Activated CD8-positive, alpha-beta memory T cell treated with anti-CD3 and anti-CD28 coated beads for 1 hour (primary cell): Measurements from ENCODE around the gene CCNQ.
"Not testable (repeated sequence)": the region's sequence is repeated elsewhere in the genome, so short reads cannot be mapped to it uniquely, and the experiment has no call there.

ENCODE experiments used
- DNase-seq, 2 donors: peaks; one replicate each; pipeline ENCODE4 v3.0.0-alpha.2; 2020; ENCODE audit warnings: low read depth in 1 of 2; ENCODE audit errors: extremely low read depth in 1 of 2

CCNQ gene

DNA sequence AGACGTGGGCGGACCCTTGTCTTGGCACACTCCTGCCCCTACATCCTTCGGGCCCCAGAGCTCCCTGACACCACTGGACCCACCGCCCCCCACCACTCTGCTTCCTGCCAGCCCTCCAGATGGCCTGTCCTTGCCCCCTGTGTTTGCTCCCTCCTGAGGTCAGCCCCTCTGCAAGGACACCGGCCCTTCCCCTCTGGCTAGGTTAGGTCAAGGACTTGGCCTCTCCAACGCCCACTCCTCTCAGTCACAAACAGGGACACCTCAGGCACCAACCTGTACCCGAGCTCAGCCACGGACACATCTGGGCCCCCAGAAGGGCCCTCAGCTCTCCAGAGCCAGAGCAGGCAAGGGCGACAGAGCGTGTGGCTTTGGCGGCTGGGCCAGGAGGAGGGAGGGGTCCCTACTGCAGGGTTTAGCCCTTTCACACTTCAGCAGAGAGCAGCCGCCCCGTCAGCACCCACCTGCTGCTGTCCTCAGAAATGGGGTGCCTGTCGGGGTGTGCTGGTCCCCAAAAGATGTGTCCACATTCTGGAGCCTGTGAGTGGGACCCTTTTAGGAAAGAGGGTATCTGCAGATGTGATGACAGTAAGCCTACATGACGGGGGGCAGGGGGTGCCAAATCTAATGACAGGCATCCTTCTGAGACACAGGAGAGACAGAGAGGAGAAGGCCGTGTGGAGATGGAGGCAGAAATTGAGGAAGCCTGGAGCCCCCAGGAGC is 24.5 kb upstream of the CCNQ start:
- DNase-seq = no peak

DNA sequence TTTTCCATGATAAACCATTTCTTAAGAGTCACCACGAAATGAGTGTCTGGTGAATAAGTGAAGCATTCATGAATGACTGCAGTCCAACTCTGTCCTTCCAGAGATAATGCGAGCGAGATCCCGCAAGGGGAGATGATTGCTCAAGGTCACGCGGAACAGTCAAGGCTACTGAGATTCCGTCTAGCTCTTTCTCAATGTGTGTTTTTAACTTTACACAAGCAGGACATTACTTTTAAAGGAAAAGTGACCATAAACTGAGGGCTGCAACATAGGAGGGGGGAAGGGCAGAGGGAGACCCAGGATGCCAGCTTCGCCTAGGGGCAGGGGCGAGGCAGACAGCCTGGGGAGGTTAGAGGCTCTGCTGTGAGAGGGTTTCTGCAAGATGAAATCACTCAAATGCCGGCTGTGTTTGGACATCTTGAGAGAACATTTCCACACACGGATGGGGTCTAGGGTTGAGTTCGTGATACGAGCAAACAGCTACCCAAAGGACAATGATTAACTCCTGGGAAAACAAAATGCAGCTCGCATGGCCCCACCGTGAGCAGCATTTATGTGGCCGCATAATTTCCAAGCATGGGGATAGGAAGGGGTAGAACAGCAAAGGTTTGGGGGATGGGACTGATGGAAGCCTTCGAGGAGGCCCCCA is 23.8 kb upstream of the CCNQ start:
- DNase-seq = no peak

GRCh38 chrX:153621949-153622598 is 23.1 kb upstream of the CCNQ start:
- no peak for DNase-seq

DNA sequence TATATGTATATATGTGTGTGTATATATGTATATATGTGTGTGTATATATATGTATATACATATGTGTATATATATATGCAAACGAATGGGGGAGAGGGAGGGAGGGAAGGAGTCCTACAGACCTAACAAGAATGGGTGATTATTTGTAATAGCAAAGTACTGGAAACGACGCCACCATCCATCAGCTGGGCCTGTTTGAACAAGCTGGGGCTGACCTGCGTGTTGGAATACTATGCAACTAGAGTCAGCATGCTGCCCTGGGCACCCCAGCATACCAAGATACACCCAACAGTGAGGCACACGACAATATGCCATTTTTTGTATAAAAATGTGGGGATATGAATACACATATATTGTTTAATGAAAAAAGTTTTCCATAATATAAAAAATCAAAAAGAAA is 21.6 kb upstream of the CCNQ start:
- no peak for DNase-seq

DNA sequence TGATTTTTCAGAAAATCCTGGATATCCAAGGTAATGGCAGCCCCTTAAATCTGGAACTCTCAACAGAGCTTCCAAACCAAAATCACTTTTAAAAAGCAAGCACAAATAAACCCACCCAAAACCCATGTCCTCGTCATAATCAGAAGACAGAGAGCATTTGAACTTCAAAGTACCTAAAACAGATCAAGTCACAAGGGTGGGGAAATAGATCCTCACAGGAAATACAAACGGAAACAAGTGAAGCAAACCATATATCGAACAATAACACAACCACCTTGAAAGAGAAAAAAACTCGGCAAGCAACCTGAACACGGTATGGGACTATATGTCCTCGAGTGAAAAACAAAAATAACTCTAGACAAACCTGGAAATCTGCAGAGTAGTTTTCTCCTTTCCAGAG is 15.9 kb upstream of the CCNQ start:
- no peak for DNase-seq

GRCh38 chrX:153612413-153612812 is 13.5 kb upstream of the CCNQ start:
- DNase-seq = no peak

DNA sequence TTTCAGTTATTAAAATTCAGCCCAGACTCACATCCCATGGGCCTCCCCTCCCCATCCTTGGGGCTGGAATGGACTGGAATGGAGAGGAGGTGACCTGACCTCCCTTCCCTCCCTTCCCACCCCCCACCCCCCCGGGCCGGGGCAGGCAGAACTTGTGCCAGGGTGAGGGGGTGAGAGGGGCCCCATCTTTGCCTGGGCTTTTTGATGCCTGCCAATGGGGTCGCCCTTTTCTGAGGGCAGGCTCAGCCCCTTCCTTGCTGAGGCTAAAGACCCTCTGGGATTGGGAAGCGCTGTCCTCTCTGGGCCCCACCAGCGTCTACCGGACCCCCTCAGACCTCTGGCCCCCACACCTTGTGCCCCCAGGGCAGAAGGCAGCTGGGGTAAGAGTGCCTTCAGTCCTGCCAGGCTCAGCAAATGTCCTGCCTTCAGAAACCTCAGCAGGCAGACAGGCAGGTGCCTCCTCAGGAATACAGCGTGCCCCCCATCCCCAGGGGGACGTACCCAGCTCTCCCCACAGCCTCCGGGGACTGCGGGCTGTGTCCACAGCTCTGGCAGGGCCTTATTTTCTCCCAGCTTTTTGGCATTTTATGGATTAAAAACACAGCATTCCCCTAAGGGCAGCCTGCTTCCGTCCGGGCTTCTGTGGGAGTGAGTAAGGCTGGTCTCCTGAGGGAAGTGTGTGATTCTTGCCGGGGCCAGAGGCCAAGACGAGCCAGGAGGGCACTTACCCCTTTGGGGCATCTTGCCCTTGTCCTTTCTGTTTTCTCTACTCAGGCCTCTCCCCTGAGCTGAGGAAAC is 12.6 kb upstream of the CCNQ start:
- DNase-seq = no peak

DNA sequence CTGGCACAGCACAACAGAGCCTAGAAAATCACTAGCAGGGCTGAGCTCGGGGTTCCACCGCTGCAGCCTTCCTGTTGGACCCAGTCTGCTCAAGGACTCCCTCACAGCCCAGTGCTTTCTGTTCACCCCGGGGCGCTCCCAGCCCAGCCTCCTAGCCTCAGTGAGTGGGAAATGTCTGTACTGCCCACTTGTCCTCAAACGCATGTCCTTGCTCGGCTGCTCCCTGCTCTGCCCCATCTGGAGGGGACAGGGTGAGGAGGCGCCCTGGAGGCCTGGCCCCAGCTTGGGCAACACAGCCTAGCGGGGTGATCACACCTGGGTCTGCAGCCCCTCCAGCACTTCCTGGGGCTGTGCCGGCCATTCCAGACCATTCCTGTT is 11.9 kb upstream of the CCNQ start:
- no peak for DNase-seq

DNA sequence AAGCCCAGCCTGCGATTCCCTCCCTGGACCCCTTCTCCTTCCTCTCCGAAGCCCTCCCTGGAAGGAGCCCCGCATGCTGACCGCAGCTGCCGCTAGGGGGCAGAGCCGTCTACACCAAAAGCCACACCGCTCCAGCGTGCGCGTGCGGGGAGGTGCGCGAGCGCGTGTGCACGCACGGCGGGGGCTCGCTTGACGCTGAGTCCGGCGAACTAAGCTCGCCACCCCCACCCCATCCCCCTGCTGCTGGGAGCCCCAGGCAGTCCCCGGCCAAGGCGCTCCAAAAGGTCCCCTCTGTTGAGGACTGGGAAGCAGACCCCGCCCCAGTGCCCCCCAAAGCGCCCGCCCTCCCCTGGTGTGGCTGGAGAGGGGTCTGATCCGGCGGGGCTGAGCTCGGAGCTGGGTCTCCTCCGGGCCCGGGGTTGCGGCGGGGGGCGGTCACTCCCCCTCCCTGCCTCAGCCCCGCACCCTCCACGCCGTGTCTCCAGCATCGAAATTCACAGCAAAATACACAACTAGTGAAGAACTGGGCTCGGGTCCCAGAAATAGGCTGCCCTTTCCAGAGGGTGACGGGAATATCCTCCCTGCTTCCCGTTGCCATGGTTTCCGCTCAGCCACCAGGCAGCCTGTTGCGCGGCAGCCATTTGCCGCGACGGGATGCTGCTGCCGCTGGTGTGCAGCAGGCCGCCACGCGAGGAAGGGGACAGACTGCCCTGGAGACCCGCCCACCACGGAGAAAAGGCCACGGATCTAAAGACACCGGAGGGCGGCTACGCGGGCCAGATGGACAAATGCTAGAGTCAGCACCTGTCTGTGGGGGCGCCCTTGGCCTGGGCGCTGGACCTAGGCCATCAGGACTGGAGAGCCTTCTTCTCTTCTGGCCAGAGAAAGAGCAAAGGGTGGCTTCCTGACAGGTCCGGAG is 11.2 kb upstream of the CCNQ start:
- peak; percentile 34 to 64 for DNase-seq

DNA sequence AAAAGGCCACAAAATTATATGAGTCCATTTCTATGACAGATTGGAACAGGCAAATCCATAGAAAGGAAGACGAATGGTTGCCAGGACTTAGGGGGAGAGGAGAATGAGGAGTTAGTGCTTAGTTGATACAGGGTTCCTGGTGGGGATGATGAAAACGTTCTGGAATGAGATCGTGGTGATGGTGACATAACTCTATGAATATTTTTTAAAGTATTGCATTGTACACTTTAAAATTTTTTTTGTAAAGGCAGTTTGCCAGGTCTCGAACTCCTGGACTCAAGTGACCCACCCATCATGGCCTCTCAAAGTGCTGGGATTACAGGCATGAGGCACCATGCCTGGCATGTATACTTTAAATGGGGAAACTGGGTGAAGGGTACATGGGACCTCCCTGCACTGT is 9.9 kb upstream of the CCNQ start:
- DNase-seq = no peak

- DNase-seq = no peak
Observed at GRCh38 chrX:153608376-153608775, 9.4 kb upstream of the CCNQ start.

DNA sequence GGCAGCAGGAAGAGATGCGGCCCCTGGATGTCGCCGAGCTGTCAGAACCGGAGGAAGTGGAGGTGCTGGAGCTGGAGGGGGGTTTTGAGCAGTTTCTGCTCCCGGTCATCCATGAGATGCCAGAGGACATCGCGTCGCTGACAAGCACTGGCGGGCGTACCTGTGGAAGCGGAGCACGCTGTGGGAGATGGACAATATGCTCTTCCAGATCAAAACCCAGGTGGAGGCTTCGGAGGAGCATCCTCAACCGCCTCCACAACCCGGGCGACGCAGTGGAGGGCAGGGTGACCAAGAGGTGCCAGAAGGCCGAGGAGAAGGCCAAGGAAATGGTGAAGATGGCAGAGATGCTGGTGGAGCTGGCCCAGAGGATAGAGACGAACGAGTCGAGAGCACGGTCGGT is 7.6 kb upstream of the CCNQ start:
- DNase-seq = no peak

- not testable (repeated sequence) for DNase-seq
Observed at GRCh38 chrX:153604666-153605380, 5.9 kb upstream of the CCNQ start.

DNA sequence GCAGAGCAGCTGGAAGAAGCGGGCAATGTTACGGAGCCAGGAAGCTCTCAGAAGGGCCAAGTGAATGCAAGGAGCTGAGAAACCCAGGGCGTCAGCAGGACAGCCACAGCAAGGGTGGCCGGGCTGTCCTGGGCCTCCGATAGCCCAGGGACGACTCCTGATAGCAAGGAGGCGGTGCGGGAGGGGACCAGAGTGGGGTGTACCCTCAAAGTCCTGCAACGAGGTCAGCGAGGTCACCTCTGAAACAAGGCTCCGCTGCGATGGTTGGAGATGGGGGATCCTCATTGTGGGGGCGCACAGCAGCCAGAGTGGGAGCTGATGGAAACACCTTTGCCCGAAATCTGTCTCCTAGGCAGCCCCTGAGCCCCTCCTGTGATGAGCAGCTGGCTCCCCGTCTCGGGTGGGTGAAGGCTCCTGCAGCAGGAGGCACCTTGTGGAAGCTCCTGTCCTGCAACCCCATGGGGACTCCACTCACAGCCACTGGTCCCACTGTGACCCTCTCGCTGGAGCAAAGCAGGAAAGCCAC is 4.3 kb upstream of the CCNQ start:
- DNase-seq = no peak

GRCh38 chrX:153602601-153603000 is 3.7 kb upstream of the CCNQ start:
- no peak for DNase-seq

- no peak for DNase-seq
Observed at GRCh38 chrX:153601511-153602110, 2.7 kb upstream of the CCNQ start.

DNA sequence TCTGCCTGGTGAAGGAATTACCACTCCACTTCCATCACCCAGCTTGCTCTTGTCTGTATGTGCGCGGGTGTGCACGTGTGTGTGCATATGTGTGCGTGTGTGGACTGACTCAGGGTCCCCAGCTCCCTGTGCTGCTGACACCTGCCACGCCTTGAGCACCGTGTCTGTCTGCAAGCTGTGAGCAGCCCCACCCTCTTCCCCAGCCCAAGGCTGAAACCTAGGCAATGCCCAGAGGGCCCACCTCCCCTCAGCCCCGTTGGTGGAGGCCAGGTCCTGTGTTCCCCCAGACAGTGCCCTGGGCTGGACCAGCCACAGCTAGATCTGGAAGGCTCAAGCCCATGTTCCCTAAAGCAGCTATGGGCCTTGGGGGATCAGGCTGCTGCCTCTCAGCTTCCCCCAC is 2.0 kb upstream of the CCNQ start:
- DNase-seq = no peak

DNA sequence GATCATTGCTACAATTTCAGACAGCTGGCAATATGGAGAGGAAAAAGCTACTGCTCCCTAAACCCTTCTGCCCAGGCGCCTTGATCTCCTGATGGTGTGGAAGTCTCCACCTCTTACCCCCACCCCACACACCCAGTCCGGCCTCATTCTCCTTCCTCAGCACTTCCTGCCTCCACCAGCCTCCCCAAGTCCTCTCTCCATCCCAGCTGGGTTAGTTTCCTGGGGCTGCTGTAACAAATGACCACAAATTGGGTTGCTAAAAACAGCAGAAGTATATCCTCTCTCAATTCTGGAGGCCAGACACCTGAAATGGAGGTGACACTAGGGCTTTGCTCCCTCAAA is 1.1 kb upstream of the CCNQ start:
- no peak for DNase-seq
